GM19452 (cell line): ENCODE data around the gene RIC1.
"Not testable (repeated sequence)": the region's sequence is repeated elsewhere in the genome, so short reads cannot be mapped to it uniquely, and the experiment has no call there.

Experiments used
- ATAC-seq: cut with Tn5 transposase; IDR thresholded peaks from one replicate; pipeline ENCODE4 v1.9.1; 2021; ENCODE audit not compliant: unreplicated experiment

Gene RIC1

DNA sequence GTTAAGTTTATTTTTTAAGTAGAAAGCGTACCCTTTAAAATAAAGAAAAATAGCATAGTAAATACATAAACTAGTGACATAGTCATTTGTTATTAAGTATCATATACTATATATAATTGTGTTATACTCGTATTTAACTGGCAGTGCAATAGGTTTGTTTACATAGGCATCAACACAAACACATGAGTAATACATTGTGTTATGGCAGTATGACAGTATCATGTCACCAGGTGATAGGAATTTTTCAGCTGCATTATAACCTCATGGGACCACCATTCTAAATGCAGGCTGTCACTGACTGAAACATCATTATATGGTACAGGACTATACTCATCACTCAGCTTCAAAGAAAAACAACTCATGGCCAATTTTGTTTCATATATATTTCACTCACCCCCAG is 8.4 kb upstream of the RIC1 start:
- ATAC-seq: no peak

GRCh38 chr9:5621327-5621726 is 7.6 kb upstream of the RIC1 start:
- ATAC-seq: no peak

DNA sequence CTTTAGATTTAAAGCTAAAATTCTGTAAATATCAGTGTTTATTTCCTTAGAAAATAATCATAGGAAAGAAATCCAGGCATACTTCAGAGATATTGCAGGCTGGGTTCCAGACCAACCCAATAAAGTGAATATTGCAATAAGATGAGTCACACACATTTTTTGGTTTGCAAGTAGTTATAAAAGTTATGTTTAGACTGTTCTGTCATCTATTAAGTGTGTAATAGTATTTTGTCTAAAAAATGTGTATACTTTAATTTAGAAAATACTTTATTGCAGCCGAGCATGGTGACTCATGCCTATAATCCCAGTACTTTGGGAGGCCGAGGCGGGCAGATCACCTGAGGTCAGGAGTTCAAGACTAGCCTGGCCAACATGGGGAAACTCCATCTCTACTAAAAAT is 6.9 kb upstream of the RIC1 start:
- no peak for ATAC-seq

DNA sequence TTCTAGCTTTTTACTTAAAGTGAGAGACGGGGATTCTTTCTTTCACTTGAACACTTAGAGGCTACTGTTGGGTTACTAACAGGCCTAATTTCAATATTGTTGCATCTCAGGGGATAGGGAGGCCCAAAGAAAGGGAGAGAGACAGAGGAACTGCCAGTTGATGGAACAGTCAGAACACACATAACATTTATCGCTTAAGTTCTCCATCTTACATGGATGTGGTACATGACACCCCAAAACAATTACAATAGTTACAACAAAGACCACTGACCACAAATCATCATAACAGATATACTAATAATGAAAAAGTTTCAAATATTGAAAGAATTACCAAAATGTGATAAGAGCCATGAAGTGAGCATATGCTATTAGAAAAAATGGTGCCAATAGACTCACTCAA is 4.3 kb upstream of the RIC1 start:
- ATAC-seq: no peak

GRCh38 chr9:5626727-5627634 is 1.9 kb upstream of the RIC1 start:
- ATAC-seq: peak; percentile 46

GRCh38 chr9:5627686-5628085 is 1.2 kb upstream of the RIC1 start:
- ATAC-seq: not testable (repeated sequence)

DNA sequence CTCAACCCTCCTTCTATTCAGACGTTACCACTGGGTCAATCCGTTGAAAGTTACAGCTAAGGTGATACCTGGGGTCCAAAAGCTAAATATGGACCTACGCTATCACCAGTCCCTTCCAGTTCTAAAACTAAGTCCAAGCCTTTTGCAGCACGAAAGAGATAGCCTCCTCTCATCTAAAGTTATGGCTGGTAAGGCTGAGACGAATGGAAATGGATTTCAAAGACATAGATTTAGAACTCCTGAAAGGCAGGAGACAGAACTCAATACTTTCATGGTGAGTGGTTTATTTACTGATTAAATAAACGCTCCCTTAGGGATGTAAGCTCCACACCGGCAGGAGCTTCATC is 751 bp upstream of the RIC1 start:
- ATAC-seq: no peak

GRCh38 chr9:5629312-5630080 is 589 bp downstream of the RIC1 start:
- ATAC-seq: peak; percentile 1

GRCh38 chr9:5630081-5630507 is 1.2 kb downstream of the RIC1 start:
- ATAC-seq: no peak

DNA sequence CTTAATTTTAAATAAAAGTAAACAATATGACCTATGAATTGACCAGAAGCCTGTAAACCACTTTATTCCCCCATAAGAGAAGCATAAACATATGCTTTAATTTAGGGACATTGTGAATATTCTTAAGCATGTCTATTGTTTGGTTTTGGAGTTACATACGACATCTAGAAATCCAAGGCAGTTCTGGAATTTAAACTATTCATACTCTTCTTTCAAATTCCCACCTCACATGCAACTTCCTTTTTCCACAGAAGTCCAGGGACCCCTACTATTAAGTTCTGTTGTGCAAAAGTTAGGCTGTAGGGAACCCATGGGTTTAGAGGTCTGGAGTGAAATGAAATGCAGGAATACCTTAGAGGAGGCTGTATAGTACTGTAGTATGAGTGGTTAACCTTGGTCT is 2.1 kb downstream of the RIC1 start:
- no peak for ATAC-seq

- no peak for ATAC-seq
These were observed 3.6 kb downstream of the RIC1 start for GRCh38 chr9:5632540-5632939.

GRCh38 chr9:5633243-5633642 is 4.3 kb downstream of the RIC1 start:
- no peak for ATAC-seq

- no peak for ATAC-seq
These were observed 6.5 kb downstream of the RIC1 start for GRCh38 chr9:5635390-5635789.

DNA sequence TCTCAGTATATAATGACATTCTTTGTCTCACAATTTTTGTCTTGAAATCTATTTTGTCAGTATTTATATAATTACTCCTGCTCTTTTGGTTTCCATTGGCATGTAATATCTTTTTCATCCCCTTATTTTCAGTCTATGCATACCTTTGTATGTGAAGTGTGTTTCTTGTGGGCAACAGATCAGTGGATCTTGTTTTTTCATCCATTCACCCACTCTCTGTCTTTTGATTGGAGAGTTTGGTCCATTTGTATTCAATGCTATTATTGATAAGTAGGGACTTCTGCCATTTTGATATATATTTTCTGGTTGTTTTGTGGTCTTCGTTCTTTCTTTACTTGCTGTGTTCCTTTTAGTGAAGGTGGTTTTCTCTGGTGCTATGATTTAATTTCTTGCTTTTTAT is 10.9 kb downstream of the RIC1 start:
- ATAC-seq: no peak

GRCh38 chr9:5642170-5642569 is 13.3 kb downstream of the RIC1 start:
- no peak for ATAC-seq

GRCh38 chr9:5643005-5643624 is 14.2 kb downstream of the RIC1 start:
- ATAC-seq: no peak

GRCh38 chr9:5644501-5644900 is 15.6 kb downstream of the RIC1 start:
- ATAC-seq: no peak

DNA sequence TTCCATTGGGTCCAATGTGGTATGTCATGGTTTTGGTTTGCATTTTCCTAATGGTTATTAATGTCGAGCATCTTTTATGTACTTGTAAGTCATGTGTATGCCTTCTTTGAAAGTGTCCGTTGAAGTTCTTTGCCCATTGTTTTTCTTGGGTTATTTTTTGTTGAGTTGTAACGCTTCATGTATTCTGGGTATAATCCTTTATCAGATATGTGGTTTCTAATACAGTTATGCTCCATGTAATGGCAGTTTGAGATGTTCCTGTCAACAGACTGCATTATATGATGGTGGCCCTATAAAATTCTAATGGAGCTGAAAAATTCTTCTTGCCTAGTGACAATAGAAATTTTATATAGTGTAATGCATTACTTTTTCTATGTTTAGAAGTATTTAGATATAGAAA is 17.2 kb downstream of the RIC1 start:
- ATAC-seq: no peak

DNA sequence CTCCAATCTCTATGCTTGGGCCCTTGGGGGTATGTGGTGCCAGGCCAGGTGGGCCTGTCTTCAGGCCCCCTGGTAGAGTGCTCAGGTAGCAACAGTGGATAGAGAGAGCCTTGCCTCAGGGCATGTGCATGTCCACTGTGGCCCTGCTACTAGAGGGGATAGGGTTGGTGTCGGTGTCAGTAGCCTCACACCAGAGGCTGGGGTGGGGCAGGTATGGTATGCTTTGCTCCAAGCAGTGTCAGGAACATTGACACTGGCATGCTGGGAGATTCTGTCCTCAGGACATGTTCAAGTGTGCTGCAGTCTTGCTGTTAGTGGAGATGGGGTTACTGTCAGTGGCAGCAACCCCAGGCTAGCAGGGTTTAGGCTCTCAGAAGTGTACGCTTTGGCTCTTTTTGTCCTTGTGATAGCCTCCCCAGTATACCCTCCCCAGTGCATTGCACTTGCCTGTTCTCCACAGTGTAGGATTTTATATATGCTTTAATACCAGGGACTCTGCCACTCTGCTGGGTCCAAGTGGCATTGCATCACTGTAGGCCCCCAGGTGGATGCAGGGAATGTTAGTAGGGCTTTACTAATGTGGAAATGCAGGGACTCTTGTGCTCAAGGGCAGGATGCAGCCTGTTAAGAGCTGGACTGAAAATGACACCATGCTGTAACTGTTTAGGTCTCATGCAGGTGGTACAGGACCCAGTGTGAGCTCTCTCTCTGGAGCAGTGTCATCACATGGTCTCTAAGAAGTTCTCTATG is 21.6 kb downstream of the RIC1 start:
- ATAC-seq: no peak

DNA sequence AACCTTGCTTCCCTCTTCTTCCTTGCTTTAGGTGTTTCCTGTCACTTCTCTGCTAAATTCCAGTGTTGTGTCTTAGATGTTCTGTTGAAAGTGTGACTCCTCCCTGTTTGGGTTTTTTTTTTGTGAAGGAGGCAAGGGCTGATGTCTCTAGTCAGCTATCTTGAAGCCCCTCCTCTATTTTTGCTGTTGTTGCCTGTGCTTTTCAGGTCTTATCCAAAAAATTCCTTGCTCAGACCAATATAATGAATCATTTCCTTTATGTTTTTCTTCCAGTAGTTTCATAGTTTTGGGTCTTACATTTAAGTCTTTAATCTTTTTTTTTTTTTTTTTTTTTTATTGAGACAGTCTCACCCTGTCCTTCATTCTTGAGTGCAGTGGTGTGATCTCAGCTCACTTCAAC is 22.3 kb downstream of the RIC1 start:
- ATAC-seq: no peak

DNA sequence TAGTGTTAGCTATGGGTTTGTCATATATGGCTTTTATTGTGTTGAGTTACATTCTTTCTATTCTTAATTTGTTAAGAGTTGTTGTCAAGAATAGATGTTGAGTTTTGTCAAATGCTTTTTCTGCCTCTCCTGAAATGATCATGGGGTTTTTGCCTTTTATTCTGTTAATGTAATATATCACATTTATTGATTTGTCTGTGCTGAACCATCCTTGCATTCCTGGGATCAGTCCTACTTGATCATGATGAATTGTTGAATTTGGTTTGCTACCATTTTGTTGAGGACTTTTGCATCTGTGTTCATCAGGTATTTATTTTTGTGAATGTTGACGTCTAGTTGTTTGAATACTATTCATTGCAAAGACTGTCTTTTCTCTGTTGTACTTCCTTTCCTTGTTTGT is 23.9 kb downstream of the RIC1 start:
- no peak for ATAC-seq
